Esophagus muscularis mucosa (tissue), 3 donors: ENCODE data around the gene MTG2.

Source experiments
- CTCF ChIP-seq, 3 experiments: fragments of 200-600 bp in 2 of 3; fragments of 450-650 bp in 1 of 3; sonication (generic) in 2 of 3; IDR thresholded peaks; one replicate each; pipeline ENCODE4 v1.5.1; 2017 to 2019; ENCODE audit warnings: antibody characterized with exemption in 3 of 3, mild to moderate bottlenecking in 2 of 3, moderate library complexity in 1 of 3
- POLR2A ChIP-seq: fragments of 450-650 bp; IDR thresholded peaks from one replicate; pipeline ENCODE4 v1.6.1; 2017; ENCODE audit warnings: antibody characterized with exemption, moderate library complexity, mild to moderate bottlenecking, low read depth
- POLR2AphosphoS5 ChIP-seq, 2 donors: sonication (generic); formaldehyde crosslinking; IDR thresholded peaks; one replicate each; pipeline ENCODE4 v1.6.1; 2017; ENCODE audit warnings: antibody characterized with exemption in 2 of 2

GRCh38 chr20:62203378-62204030 lies 20.7 kb downstream of the MTG2 start:
- TF ChIP-seq CTCF (IDR thresholded peaks at IDR 0.05) (no peak), POLR2AphosphoS5 (IDR thresholded peaks at IDR 0.05) (no peak), POLR2A (no peak)
